GM21786 (cell line): ENCODE data around the gene EREG.

Source experiments
- ATAC-seq: cut with Tn5 transposase; IDR thresholded peaks from one replicate; pipeline ENCODE4 v1.9.1; 2021; ENCODE audit not compliant: unreplicated experiment

The EREG gene

DNA sequence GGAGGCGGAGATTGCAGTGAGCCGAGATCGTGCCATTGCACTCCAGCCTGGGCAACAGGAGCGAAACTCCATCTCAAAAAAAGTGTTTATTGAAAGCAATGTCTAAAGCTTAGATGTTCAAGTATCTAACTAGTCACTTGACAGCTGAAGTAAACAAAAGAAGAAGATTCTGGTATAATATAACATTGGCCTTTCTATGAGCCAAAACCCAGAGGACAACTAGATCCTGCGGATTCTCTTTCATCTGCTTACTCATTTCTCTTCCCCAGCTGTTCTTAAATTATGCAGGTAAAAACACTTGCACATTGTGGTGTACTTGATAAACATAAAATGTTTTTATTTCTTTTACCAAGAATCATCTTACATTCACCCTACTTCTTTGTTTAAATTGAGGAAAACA lies 55.9 kb downstream of the EREG start:
- no peak for ATAC-seq

DNA sequence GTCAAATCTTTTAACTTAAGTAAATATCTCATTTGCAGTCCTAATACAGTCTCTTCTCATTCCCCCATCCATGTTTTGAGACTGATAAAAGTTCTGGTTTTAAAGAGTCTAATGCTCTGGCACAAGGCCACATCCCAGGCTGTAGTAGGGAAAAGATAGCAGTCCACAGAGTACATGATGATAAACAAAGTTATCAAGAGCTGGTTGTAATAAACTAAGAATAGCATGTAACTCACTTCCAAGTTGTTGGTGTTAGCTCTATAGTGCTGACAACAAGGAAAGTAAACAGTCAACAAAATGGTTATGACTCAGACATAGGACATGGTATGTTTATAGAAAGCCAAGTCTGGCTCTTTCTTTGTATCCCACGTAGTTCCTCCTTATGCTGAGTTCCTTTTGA lies 58.2 kb downstream of the EREG start:
- ATAC-seq: no peak

DNA sequence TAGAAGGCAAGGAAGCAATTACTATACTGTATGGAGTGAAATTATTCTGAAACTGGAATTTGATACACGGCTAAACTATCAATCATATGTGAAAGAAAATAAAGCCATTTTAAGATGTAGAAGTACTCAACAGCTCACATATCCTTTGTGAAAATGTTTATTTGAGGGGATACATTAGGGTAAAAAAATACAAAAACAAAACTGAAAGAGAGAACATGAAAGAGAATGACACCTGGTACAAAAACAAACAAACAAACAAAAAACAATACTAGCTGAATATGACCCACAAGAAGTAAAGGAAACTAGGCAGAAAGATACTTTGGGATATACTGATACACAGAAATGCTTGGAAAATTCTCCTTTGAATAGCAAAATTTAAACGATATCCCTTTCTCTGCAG lies 59.2 kb downstream of the EREG start:
- ATAC-seq: no peak

GRCh38 chr4:74426101-74426500 lies 61.2 kb downstream of the EREG start:
- ATAC-seq: no peak

- no peak for ATAC-seq
These were observed 63.3 kb downstream of the EREG start for GRCh38 chr4:74428276-74428675.

- no peak for ATAC-seq
These were observed 66.3 kb downstream of the EREG start for GRCh38 chr4:74431113-74431826.

GRCh38 chr4:74433043-74433442 lies 68.1 kb downstream of the EREG start:
- no peak for ATAC-seq

- no peak for ATAC-seq
These were observed 68.7 kb downstream of the EREG start for GRCh38 chr4:74433541-74434172.

DNA sequence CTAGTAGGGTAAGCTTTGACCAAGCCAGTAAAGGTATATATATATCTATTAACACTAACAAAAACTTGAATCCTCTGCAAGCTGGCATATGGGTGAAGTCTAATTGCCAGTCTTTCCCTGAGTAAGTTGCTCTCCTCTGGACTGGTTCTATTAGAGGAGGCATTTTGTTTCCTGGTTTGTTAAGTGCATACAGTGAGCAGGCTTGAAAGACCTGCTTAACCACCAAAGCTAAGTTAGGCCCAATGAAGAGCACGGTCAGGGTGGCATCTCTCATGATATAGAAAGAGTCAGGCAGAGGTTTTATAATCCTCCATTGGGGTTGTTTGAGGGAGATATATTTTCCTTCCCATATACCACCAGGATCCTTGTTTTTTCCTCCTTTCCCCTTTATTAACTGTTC lies 70.4 kb downstream of the EREG start:
- no peak for ATAC-seq

DNA sequence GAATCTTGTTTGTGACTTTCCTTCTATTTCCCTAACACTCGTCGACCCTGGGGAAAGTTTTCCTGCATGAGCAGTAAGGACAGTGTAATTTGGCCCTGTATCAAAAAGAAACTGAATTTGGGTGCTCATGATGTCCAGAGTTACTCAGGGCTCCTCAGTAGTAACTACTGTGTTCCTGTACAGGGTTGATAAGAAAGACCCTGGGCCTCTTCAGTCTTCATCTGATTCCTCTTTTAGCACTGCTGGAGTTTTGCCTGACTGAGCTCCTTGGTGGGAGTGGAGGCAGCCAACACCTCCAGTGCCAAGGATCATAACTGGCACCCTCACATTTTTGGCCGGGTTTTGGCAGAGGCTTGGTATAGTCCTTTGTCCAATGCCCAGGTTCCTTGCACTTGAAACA lies 72.9 kb downstream of the EREG start:
- ATAC-seq: no peak
